ENCODE data around the gene OR8D2. TPM values are rescaled to one million over a fixed set of nuclear protein-coding genes. Genes with fewer than 3 reads are reported as not detected.

Gene OR8D2
- total and polyA plus RNA-seq, 10 of the 15 experiments (the other 5 are each of a cell fraction or from before 2014, with no cell fraction given) = not detected

DNA sequence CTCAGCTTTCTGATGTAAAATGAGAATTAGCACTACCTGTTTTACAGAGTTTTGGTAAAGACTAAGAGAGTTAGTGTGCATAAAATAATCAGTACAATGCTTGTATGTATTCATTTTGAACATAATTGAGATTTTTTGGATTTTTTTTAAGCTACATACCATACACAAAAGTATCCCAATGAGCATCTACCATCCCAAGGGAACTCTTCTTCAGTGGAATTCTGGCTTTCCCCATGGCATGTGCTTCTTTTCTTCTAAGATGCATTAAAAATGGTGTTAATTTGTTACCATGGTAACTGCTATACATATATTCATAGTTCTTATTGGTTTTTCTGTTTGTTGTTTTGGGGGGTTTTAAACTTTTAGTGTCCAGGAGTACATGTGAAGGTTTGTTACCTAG lies 24.0 kb downstream of the OR8D2 start:
- no peaks in the 10 kb centered on the region for H3K36me3 ChIP-seq (ENCODE audit: control insufficient read depth in 2 of 2, insufficient read depth in 2 of 2, low read length in 1 of 2)
- ChIA-PET RAD21 (ENCODE audit: unreplicated experiment) (no interaction called here), CTCF (no interaction called here), SMC1A (ENCODE audit: uncharacterized antibody, unreplicated experiment) (no interaction called here), POLR2A (no interaction called here)
- no peak overlapping the region for H3K4me2 ChIP-seq (ENCODE audit: control insufficient read depth, insufficient read depth)
- H3K79me2 ChIP-seq (ENCODE audit: control insufficient read depth, insufficient read depth, low read length) = no peaks in the 10 kb centered on the region
- no peak overlapping the region for H3K4me3 ChIP-seq
- H3K9ac ChIP-seq (ENCODE audit: control insufficient read depth, insufficient read depth, low read length) = no peak overlapping the region
- no peak for FAIRE-seq
- intact Hi-C loops (cut with micrococcal nuclease; ENCODE audit: unreplicated experiment) = no loop called here
- H2AFZ ChIP-seq (ENCODE audit: control insufficient read depth, low read depth, low read length) = no peak overlapping the region
- no peaks in the 10 kb centered on the region for H4K20me1 ChIP-seq (ENCODE audit: control insufficient read depth, insufficient read depth)
- H3K27ac ChIP-seq (ENCODE audit: control insufficient read depth, insufficient read depth) = no peak overlapping the region
- ATAC-seq = no peak
- TF ChIP-seq NFYA (IDR thresholded peaks at IDR 0.05; ENCODE audit: borderline replicate concordance, low read depth, low read length) = no peak
- TF ChIP-seq SUPT20H (IDR thresholded peaks at IDR 0.05; ENCODE audit: borderline replicate concordance, control insufficient read depth, low read depth, low read length) = no peak
- no peak for TF ChIP-seq ZNF217 (IDR thresholded peaks at IDR 0.05)
- TF ChIP-seq, protein P1, sequence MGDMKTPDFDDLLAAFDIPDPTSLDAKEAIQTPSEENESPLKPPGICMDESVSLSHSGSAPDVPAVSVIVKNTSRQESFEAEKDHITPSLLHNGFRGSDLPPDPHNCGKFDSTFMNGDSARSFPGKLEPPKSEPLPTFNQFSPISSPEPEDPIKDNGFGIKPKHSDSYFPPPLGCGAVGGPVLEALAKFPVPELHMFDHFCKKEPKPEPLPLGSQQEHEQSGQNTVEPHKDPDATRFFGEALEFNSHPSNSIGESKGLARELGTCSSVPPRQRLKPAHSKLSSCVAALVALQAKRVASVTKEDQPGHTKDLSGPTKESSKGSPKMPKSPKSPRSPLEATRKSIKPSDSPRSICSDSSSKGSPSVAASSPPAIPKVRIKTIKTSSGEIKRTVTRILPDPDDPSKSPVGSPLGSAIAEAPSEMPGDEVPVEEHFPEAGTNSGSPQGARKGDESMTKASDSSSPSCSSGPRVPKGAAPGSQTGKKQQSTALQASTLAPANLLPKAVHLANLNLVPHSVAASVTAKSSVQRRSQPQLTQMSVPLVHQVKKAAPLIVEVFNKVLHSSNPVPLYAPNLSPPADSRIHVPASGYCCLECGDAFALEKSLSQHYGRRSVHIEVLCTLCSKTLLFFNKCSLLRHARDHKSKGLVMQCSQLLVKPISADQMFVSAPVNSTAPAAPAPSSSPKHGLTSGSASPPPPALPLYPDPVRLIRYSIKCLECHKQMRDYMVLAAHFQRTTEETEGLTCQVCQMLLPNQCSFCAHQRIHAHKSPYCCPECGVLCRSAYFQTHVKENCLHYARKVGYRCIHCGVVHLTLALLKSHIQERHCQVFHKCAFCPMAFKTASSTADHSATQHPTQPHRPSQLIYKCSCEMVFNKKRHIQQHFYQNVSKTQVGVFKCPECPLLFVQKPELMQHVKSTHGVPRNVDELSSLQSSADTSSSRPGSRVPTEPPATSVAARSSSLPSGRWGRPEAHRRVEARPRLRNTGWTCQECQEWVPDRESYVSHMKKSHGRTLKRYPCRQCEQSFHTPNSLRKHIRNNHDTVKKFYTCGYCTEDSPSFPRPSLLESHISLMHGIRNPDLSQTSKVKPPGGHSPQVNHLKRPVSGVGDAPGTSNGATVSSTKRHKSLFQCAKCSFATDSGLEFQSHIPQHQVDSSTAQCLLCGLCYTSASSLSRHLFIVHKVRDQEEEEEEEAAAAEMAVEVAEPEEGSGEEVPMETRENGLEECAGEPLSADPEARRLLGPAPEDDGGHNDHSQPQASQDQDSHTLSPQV (IDR thresholded peaks at IDR 0.05) = no peak
- no peak for TF ChIP-seq NRF1 (conservative IDR thresholded peaks at IDR 0.05; ENCODE audit: low read depth, low read length)
- TF ChIP-seq ZBTB11 (CRISPR knock-in tag; IDR thresholded peaks at IDR 0.05) = no peak
- no peak for TF ChIP-seq BRCA1 (IDR thresholded peaks at IDR 0.05; ENCODE audit: low read depth, low read length)
- TF ChIP-seq, protein P2, sequence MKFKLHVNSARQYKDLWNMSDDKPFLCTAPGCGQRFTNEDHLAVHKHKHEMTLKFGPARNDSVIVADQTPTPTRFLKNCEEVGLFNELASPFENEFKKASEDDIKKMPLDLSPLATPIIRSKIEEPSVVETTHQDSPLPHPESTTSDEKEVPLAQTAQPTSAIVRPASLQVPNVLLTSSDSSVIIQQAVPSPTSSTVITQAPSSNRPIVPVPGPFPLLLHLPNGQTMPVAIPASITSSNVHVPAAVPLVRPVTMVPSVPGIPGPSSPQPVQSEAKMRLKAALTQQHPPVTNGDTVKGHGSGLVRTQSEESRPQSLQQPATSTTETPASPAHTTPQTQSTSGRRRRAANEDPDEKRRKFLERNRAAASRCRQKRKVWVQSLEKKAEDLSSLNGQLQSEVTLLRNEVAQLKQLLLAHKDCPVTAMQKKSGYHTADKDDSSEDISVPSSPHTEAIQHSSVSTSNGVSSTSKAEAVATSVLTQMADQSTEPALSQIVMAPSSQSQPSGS (IDR thresholded peaks at IDR 0.05; ENCODE audit: low read length) = no peak
- TF ChIP-seq, protein P3, sequence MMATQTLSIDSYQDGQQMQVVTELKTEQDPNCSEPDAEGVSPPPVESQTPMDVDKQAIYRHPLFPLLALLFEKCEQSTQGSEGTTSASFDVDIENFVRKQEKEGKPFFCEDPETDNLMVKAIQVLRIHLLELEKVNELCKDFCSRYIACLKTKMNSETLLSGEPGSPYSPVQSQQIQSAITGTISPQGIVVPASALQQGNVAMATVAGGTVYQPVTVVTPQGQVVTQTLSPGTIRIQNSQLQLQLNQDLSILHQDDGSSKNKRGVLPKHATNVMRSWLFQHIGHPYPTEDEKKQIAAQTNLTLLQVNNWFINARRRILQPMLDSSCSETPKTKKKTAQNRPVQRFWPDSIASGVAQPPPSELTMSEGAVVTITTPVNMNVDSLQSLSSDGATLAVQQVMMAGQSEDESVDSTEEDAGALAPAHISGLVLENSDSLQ (IDR thresholded peaks at IDR 0.05) = no peak
- TF ChIP-seq RFX5 (IDR thresholded peaks at IDR 0.05; ENCODE audit: low read depth, low read length) = no peak
- no peak for TF ChIP-seq POU2F2 (IDR thresholded peaks at IDR 0.05; ENCODE audit: borderline replicate concordance, low read depth, low read length)
- in situ Hi-C loops (cut with MboI) = no loop called here
- H3K9me3 ChIP-seq (replicated peaks; ENCODE audit: control insufficient read depth, insufficient read depth, low read length) = no peaks in the 10 kb centered on the region
- DNase-seq (ENCODE audit: low read depth, low spot score) = no peak
- H3K27me3 ChIP-seq (replicated peaks in 1 of 2; ENCODE audit: control insufficient read depth in 2 of 2, insufficient read depth in 2 of 2, low read length in 1 of 2) = no peaks in the 10 kb centered on the region
- BruUV-seq (replicated peaks) = no TSS peak
- no peaks in the 10 kb centered on the region for H3K4me1 ChIP-seq (ENCODE audit: control insufficient read depth, insufficient read depth, low read length)

Measured in GM12878 (cell line).